ENCODE measurements around the gene CYP2U1. TPM values are rescaled to one million over a fixed set of nuclear protein-coding genes. Genes with fewer than 3 reads are reported as not detected.
"Not testable (repeated sequence)": the region's sequence is repeated elsewhere in the genome, so short reads cannot be mapped to it uniquely, and the experiment has no call there.

The CYP2U1 gene
- total RNA-seq, 1 donor from 2014 or later = 11.6 TPM

GRCh38 chr4:107917500-107917899 lies 13.8 kb upstream of the CYP2U1 start:
- Mint-ChIP-seq H3K4me3 (no peak overlapping the region), H3K4me1 (peaks cover 2% of the 10 kb centered on the region), H3K36me3 (ENCODE audit: low read depth) (peaks cover 2% of the 10 kb centered on the region), H3K27ac (no peak overlapping the region), H3K27me3 (peaks cover 12% of the 10 kb centered on the region), H3K9me3 (peaks cover 15% of the 10 kb centered on the region)
- intact Hi-C loops (cut with micrococcal nuclease) = no loop called here
- POLR2A ChIA-PET = no interaction called here
- no peak for TF ChIP-seq CTCF (IDR thresholded peaks at IDR 0.05)
- ATAC-seq (ENCODE audit: low read depth) (no peak), DNase-seq (no peak)
- CTCF ChIA-PET = no interaction called here

- CTCF ChIA-PET = interaction anchor here (2.0 kb wide), 1 partner anchor 10 kb away, joined by 6 read pairs; no protein-coding TSS in a partner anchor
- Mint-ChIP-seq H3K9me3 (peaks cover 15% of the 10 kb centered on the region), H3K4me3 (no peak overlapping the region), H3K4me1 (no peaks in the 10 kb centered on the region), H3K36me3 (ENCODE audit: low read depth) (peaks cover 2% of the 10 kb centered on the region), H3K27ac (no peak overlapping the region), H3K27me3 (peaks cover 12% of the 10 kb centered on the region)
- DNase-seq = no peak
- POLR2A ChIA-PET = no interaction called here
- intact Hi-C loops (cut with micrococcal nuclease) = no loop called here
- no peak for ATAC-seq (ENCODE audit: low read depth)
- no peak for TF ChIP-seq CTCF (IDR thresholded peaks at IDR 0.05)
Measured at GRCh38 chr4:107922486-107923473, 8.6 kb upstream of the CYP2U1 start.

GRCh38 chr4:107925713-107926112 lies 5.6 kb upstream of the CYP2U1 start:
- H3K9me3 Mint-ChIP-seq; H3K27me3 Mint-ChIP-seq; CTCF ChIA-PET; H3K4me1 Mint-ChIP-seq; POLR2A ChIA-PET; DNase-seq; intact Hi-C loops (cut with micrococcal nuclease); H3K27ac Mint-ChIP-seq; H3K36me3 Mint-ChIP-seq (ENCODE audit: low read depth); ATAC-seq (ENCODE audit: low read depth); H3K4me3 Mint-ChIP-seq: not testable (repeated sequence)

GRCh38 chr4:107926875-107927274 lies 4.5 kb upstream of the CYP2U1 start:
- H3K4me3 Mint-ChIP-seq; H3K4me1 Mint-ChIP-seq; CTCF ChIA-PET; DNase-seq; POLR2A ChIA-PET; H3K9me3 Mint-ChIP-seq; H3K36me3 Mint-ChIP-seq (ENCODE audit: low read depth); H3K27ac Mint-ChIP-seq; intact Hi-C loops (cut with micrococcal nuclease); H3K27me3 Mint-ChIP-seq; ATAC-seq (ENCODE audit: low read depth): not testable (repeated sequence)

GRCh38 chr4:107931775-107932321 lies 499 bp downstream of the CYP2U1 start:
- no peak for TF ChIP-seq CTCF (IDR thresholded peaks at IDR 0.05)
- DNase-seq (no peak), ATAC-seq (ENCODE audit: low read depth) (peak; percentile 2)
- H3K36me3 Mint-ChIP-seq (ENCODE audit: low read depth) = peaks cover 8% of the 10 kb centered on the region
- CTCF ChIA-PET = interaction anchor here (1.2 kb wide), 1 partner anchor 62 kb away, joined by 4 read pairs; no protein-coding TSS in a partner anchor
- peak overlapping the region; percentile 89 for H3K4me3 Mint-ChIP-seq
- no peaks in the 10 kb centered on the region for H3K27me3 Mint-ChIP-seq
- intact Hi-C loops (cut with micrococcal nuclease) = loop anchor here (1.0 to 5.0 kb wide), 8 partner anchors 57 to 1800 kb away; partner anchors contain the start of genes AIMP1, HADH, LEF1 and OSTC
- H3K4me1 Mint-ChIP-seq = peaks cover 47% of the 10 kb centered on the region
- POLR2A ChIA-PET = interaction anchor here (1.0 to 2.7 kb wide), 4 partner anchors 8 to 688 kb away, joined by 3 to 16 read pairs (median 8); partner anchors contain the start of genes HADH, PAPSS1 and RPL34
- peak overlapping the region; percentile 84 for H3K27ac Mint-ChIP-seq
- H3K9me3 Mint-ChIP-seq = no peaks in the 10 kb centered on the region

- Mint-ChIP-seq H3K4me3 (no peak overlapping the region), H3K4me1 (peaks cover 53% of the 10 kb centered on the region), H3K36me3 (ENCODE audit: low read depth) (peaks cover 12% of the 10 kb centered on the region), H3K27me3 (no peaks in the 10 kb centered on the region), H3K9me3 (no peaks in the 10 kb centered on the region), H3K27ac (peak overlapping the region; percentile 71)
- CTCF ChIA-PET = no interaction called here
- no peak for ATAC-seq (ENCODE audit: low read depth)
- no peak for TF ChIP-seq CTCF (IDR thresholded peaks at IDR 0.05)
- intact Hi-C loops (cut with micrococcal nuclease) = no loop called here
- no peak for DNase-seq
- POLR2A ChIA-PET = no interaction called here
Measured at GRCh38 chr4:107935246-107935645, 3.9 kb downstream of the CYP2U1 start.
